Measurements from ENCODE around the gene FAM161A.

- TF ChIP-seq TAF1 (IDR thresholded peaks at IDR 0.05; ENCODE audit: borderline replicate concordance, insufficient read depth, low read length) (no peak), POLR2AphosphoS5 (IDR thresholded peaks at IDR 0.05; ENCODE audit: low read depth, low read length) (no peak), SIN3A (IDR thresholded peaks at IDR 0.05; ENCODE audit: borderline replicate concordance, insufficient read depth, low read length) (no peak), FOXP2 (optimal IDR thresholded peaks at IDR 0.05; ENCODE audit: borderline replicate concordance, extremely low read depth, extremely low read length, insufficient read depth) (no peak)
- TF ChIP-seq, protein P1, sequence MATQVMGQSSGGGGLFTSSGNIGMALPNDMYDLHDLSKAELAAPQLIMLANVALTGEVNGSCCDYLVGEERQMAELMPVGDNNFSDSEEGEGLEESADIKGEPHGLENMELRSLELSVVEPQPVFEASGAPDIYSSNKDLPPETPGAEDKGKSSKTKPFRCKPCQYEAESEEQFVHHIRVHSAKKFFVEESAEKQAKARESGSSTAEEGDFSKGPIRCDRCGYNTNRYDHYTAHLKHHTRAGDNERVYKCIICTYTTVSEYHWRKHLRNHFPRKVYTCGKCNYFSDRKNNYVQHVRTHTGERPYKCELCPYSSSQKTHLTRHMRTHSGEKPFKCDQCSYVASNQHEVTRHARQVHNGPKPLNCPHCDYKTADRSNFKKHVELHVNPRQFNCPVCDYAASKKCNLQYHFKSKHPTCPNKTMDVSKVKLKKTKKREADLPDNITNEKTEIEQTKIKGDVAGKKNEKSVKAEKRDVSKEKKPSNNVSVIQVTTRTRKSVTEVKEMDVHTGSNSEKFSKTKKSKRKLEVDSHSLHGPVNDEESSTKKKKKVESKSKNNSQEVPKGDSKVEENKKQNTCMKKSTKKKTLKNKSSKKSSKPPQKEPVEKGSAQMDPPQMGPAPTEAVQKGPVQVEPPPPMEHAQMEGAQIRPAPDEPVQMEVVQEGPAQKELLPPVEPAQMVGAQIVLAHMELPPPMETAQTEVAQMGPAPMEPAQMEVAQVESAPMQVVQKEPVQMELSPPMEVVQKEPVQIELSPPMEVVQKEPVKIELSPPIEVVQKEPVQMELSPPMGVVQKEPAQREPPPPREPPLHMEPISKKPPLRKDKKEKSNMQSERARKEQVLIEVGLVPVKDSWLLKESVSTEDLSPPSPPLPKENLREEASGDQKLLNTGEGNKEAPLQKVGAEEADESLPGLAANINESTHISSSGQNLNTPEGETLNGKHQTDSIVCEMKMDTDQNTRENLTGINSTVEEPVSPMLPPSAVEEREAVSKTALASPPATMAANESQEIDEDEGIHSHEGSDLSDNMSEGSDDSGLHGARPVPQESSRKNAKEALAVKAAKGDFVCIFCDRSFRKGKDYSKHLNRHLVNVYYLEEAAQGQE (IDR thresholded peaks at IDR 0.05; ENCODE audit: insufficient read depth in 1 of 2, low read depth in 2 of 2, low read length in 2 of 2), result no peak
These were observed 69.2 kb downstream of the FAM161A start for GRCh38 chr2:61784643-61785042.

Data from PFSK-1 (cell line).